Activated gamma-delta T cell treated with Interleukin-2 at 50 U/mL for 16 hours (primary cell): ENCODE measurements around the gene GALNT12.

ENCODE experiments used
- DNase-seq: peaks from one replicate; pipeline ENCODE4 v3.0.0-alpha.2; 2020

GALNT12 gene, protein sequence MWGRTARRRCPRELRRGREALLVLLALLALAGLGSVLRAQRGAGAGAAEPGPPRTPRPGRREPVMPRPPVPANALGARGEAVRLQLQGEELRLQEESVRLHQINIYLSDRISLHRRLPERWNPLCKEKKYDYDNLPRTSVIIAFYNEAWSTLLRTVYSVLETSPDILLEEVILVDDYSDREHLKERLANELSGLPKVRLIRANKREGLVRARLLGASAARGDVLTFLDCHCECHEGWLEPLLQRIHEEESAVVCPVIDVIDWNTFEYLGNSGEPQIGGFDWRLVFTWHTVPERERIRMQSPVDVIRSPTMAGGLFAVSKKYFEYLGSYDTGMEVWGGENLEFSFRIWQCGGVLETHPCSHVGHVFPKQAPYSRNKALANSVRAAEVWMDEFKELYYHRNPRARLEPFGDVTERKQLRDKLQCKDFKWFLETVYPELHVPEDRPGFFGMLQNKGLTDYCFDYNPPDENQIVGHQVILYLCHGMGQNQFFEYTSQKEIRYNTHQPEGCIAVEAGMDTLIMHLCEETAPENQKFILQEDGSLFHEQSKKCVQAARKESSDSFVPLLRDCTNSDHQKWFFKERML

GRCh38 chr9:98807070-98807813, at the start of gene GALNT12:
Gene GALNT12 (plus strand): TSS chr9:98807670. CDS start chr9:98807699, 29 bp downstream.
- DNase-seq: peak; percentile 47

DNA sequence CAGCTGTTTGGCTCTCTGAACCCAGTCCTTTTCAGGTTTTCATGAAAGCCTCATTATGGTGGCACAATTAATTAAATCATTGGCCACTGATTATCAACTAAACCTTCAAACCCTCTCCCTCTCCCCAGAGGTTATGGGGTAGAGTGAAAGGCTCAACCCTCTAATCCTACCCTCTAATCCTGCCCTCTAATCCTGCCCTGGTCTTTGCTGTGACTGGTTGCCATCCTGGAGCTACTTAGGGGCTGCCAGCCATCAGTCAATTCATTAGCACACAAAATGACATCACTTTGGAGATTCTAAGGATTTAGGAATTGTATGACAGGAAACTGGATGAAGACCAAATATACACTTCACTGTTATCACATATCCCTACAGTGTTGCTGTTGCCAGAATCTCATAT, 47.2 kb upstream of the GALNT12 start:
- no peak for DNase-seq

DNA sequence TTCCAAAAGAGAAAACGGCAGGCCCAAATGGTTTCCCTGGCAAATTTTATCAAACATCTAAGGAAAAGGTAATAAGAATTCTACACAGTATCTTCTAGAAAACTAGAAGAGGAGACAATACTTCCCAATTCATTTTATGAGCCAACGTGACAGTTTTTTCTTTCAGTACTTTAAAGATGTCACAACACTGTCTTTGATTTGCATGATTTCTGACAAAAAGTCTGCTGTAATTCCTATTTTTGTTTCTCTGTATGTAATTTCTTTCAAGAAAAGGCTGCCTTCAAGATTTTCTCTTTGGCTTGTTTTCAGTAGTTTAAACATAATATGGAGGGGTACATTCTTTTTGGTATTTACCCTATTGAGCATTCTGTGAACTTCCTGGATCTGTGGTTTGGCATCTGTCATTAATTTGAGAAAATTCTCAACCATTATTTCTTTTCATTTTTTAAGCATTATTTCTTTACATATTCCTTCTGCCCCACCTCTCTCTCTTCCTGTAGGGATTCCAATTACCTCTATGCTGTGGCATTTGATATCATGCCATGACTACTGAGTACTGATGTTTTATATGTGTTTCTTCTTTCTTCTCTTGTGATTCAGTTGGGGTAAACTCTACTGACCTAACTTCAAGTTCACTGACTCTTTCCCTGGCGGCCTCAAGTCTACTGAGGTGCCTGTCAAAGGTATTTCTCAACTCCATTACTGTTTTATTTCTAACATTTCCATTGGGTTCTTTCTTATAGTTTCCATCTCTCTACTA, 43.3 kb upstream of the GALNT12 start:
- no peak for DNase-seq

GRCh38 chr9:98765256-98765655, 42.2 kb upstream of the GALNT12 start:
- DNase-seq: no peak

DNA sequence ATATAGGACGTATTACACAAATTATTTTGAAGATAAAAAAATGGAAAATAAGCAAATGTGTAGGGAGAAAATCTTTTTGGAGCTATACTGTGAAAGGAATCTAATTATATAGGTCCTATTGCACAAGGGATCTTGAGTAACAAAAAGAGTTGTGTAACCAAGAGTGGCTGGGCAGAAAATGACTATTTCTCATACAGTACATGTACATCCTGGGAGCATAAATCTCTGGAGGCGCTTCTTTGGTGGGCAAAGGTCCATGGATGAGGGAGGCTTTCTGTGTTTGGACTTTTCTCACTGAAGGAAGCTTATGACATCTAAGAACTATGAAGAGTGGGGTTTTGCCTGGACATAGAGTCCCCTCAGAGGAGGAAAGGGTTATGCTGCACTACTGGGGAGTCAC, 40.9 kb upstream of the GALNT12 start:
- no peak for DNase-seq

- DNase-seq: no peak
These were observed 40.3 kb upstream of the GALNT12 start for GRCh38 chr9:98767196-98767595.

DNA sequence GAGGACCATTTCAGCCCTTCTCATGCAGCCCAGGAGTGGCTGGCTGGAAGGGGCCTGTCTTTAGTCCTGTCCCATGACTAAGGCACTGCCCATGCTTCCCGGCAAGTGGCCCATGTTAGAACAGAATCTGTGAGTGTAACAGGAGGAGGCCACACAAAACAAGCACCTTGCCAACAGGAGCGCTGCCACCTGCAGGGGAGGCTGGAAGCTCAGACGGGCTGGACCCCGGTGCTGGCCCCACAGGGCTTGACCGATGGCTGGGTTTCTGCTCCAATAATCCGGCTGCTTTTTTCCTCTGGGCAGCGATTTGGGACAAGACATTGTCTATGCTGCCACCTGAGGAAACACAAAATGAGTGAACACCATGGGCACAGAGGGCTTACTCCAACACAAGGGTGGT, 39.6 kb upstream of the GALNT12 start:
- DNase-seq: no peak

GRCh38 chr9:98768344-98768743, 39.1 kb upstream of the GALNT12 start:
- no peak for DNase-seq

DNA sequence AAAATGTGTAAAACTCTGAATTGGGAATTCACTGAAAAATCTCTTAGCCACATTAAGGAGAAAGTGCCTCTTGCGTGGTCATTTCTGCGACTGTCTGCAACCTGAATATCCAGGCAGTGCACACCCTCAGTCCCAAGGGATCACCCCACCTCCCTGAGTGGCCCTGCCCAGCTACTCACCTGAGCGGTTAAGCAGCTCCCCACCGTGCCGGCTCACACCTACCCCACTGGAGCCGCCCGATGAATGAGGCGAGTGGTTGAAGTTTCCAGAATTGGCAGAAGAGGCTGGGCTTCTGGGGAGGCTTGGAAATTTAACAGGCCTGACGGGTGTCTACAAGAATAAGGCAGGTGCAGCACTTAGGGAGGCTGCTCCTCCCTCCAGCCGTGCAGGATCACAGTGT, 36.8 kb upstream of the GALNT12 start:
- no peak for DNase-seq

- no peak for DNase-seq
These were observed 36.1 kb upstream of the GALNT12 start for GRCh38 chr9:98771209-98771874.

DNA sequence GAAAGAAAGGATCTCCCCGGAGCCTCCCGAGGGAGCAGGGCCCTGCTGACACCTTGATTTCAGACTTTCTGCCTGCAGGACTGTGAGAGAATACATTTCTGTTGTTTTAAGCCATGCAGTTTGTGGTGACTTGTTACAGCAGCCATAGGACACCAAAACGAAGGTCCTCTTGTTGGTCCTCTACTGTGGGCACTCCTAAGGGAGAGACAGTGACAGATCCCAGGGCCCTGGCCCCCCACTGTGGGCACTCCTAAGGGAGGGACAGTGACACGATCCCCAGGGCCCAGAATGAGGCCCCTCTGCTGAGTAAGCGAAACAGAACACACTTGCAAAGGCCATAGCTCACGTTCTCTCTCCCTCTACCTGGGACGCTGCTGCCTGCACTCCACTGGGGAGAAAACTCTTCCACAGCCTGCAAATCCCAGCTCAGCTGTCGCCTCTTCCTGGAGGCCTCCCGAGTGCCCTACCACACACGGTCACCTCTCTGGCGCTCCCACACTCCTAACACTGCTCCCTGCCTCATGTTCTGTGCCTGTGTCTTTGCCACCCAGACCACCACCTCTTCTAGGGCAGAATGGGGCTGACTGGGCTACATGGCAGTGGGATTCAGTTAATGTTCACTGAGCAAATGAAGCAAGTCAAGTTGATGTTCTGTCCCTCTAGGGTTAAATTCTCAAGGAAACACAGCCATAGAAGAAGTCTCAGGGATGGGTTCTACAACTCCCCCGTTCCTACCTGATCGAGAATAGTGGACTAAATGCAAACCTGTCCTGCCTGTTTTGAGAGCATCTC, 34.9 kb upstream of the GALNT12 start:
- DNase-seq: no peak

DNA sequence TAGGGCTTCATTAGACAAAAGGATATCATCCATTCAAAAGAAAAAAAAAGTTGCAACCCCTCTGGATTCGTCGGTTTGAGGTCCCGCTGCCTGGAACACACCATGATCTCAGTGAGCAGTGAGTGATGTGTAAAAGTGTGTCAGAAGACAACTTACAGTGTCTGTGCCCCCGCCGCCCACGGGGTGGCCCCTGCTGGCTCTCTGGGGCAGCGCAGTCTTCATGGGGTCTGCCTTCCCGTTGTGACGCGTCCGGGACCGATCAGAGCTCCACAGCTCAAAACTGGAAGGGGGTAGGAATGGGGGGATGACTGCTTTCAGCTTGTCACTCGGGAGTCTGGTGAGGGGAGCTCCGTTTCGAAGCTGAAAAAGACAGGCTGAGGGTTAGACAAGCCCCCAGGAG, 33.7 kb upstream of the GALNT12 start:
- DNase-seq: no peak

DNA sequence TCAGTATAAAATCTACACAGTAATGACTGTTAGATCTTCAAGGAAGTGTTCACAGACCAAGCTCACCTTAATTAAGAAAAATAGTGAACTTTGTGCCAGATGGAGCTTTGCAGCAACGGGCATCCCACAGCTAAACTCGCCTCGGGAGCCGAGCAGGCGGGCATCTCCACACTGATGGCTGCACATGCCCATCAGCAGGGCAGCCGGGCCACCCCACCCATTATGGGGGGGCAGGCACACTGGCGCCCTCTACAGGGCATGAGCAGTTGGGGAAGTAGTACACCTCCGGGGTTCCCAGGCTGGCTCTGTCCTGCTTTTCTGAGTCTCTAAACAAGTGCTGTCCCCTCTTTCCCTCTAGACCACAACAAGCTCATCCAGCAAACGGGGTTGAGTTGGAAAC, 32.7 kb upstream of the GALNT12 start:
- DNase-seq: no peak

GRCh38 chr9:98775831-98776441, 31.5 kb upstream of the GALNT12 start:
- no peak for DNase-seq

DNA sequence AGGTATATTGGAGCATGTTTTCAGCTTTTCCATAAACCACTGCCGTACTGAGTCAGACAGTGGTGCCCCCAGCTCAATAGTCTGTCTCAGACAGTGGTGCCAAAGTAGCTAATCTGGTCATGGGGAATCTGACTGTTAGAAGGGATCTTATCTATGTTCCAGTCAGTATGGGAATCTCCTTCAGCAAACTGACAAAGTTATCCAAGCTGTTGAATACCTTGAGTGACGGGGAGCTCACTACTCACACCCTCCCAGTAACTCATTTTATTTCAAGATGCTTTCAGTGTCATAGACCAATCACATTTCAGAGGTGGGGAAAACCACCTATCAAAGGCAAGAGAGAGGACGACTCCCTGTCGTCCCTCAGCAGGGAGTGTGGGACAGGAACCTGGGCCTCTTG, 29.9 kb upstream of the GALNT12 start:
- no peak for DNase-seq

DNA sequence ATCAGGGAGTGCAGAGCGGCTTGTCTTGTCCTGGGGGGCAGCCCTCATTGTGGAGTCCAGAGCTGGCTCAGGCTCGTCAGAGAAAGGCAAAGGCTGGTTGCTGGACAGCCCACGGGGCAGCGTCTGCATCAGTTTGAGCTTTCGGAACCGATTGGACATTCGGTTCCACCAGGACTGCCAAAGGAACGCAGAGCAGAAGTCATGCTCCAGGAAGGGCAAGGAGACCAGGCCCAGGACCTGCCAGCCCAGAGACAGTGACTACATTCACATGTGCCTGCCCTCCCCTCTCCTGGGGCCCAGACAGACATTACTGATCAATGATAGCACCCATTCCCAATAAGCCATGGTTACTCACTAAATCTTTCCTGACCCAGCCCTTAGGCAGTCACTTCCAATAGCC, 29.2 kb upstream of the GALNT12 start:
- no peak for DNase-seq

GRCh38 chr9:98778711-98779530, 28.5 kb upstream of the GALNT12 start:
- no peak for DNase-seq

DNA sequence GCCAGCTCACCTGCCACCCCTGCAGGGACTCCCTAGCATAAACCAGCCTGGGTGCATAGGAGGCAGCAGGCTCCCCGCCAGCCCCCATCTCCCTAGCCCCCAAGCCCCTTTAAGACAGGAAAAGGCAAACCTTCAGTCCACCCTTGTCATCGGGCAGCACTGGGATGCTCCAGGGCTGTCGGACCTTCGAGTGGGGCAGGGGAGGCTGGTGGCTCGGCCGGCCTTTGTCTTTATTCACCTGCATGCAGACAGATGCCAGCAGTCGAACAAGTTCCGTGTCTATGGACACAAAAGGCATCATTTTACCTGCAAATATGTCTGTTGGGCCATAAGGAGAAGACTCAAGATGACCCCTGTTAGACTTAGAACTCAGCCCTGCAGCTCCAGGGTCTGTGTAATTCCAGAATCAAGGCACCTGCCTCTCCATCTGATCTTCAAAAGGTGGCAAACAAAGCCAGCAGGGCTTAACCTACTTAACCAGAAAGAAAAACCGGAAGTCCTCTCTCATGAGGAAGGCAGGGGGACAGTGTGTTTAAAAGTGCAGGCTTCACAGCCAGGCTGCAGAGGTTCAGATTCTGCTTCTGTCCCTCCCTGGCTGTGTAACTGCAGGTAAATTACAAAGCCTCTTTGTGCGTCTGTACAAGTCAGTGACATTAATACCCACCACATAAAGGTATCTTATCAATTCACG, 27.3 kb upstream of the GALNT12 start:
- no peak for DNase-seq

DNA sequence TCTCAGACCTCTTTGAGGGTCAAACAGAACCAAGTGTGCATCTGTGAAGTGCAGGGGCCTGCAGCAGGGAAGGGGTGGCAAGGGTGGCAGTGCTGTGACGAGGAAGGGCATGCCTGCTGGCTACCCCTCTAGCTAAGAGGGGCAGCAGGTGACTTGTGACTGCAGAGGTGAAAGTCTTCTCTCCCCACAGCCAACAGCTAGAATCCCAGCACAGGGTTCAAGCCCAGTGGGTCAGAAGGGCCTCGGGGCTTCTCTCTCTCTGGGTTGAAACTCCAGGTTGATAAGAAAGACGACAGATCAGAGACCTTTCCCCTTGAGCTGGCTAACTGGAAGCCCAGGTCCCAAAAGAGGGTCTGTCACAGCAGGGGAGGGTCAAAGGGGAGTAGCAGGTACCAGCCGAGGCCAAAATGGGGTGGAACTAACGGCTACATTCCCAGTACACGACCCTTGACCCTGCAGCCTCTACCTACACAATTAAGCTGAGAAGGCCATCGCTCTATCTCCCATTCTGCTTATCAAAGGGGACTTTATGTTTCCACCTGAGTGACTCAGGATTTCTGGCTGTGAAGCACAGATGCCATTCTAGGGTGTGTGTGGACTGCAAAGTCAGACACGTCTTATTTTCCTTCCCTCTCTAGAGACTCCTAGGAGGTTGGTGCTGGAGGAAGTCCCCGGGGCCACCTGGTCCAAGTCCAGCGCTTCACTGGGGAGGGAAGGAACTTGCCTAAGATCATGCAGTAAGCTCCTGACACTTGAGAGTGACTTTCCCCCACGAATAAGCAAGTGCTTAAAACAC, 25.7 kb upstream of the GALNT12 start:
- no peak for DNase-seq
